Lower leg skin (tissue), 4 donors: ENCODE measurements around the gene NPAS2. TPM values are rescaled to one million over a fixed set of nuclear protein-coding genes. Genes with fewer than 3 reads are reported as not detected.

ENCODE experiments used
- DNase-seq, 2 donors: peaks; one replicate each; pipeline ENCODE4 v3.0.0-alpha.2; 2019; ENCODE audit warnings: low spot score in 2 of 2
- H3K4me3 ChIP-seq: fragments of 200-600 bp; sonication (generic); 2 replicates; pipeline ENCODE4 v1.5.1; 2017; ENCODE audit warnings: mild to moderate bottlenecking, low read depth; ENCODE audit not compliant: poor library complexity, severe bottlenecking
- CTCF ChIP-seq, 3 donors: fragments of 450-650 bp; IDR thresholded peaks; one replicate each; pipeline ENCODE4 v1.5.1; 2016; ENCODE audit warnings: antibody characterized with exemption in 3 of 3, mild to moderate bottlenecking in 3 of 3, moderate library complexity in 2 of 3
- POLR2A ChIP-seq, 2 donors: fragments of 450-650 bp; IDR thresholded peaks; one replicate each; pipeline ENCODE4 v1.6.1; 2016 to 2017; ENCODE audit warnings: antibody characterized with exemption in 2 of 2, mild to moderate bottlenecking in 1 of 2, moderate library complexity in 1 of 2
- WGBS, 2 donors: methylation state at CpG; one replicate each; pipeline ENCODE4 v1.1.5; 2018; 5-methylcytosine and 5-hydroxymethylcytosine counted together
- intact Hi-C: fragments of 100-400 bp; cut with DNase I; formaldehyde crosslinking; loops from one replicate; pipeline ENCODE4 v1.15.0; 2023; ENCODE audit warnings: low total_unique reads
- total RNA-seq, 4 donors: library from RNA; depleted of rRNA; stranded (reverse); fragments of >200 nt; gene quantifications; one replicate each; pipeline ENCODE4 v1.1.0, GENCODE V29; 2016

The NPAS2 gene
- total RNA-seq, 4 donors from 2014 or later, result 58.0 to 75.5 (median 62.1) TPM

GRCh38 chr2:100968146-100969145 is 148.5 kb downstream of the NPAS2 start:
- DNase-seq, result no peak
- intact Hi-C loops, result no loop called here
- WGBS, 2 donors, result 93 to 94% methylated on average over 28 of the region's 28 CpGs
- no peak for TF ChIP-seq POLR2A (IDR thresholded peaks at IDR 0.05)
- TF ChIP-seq CTCF (IDR thresholded peaks at IDR 0.05), result no peak
- H3K4me3 ChIP-seq, result no peak overlapping the region

- H3K4me3 ChIP-seq, result no peak overlapping the region
- intact Hi-C loops, result no loop called here
- WGBS, 2 donors, result 86 to 88% methylated on average over 7 of the region's 7 CpGs
- TF ChIP-seq POLR2A (IDR thresholded peaks at IDR 0.05), result no peak
- no peak for TF ChIP-seq CTCF (IDR thresholded peaks at IDR 0.05)
- no peak for DNase-seq
These were observed 150.1 kb downstream of the NPAS2 start for GRCh38 chr2:100969998-100970397.

GRCh38 chr2:100971221-100971620 is 151.3 kb downstream of the NPAS2 start:
- intact Hi-C loops, result no loop called here
- H3K4me3 ChIP-seq, result no peak overlapping the region
- no peak for DNase-seq
- TF ChIP-seq POLR2A (IDR thresholded peaks at IDR 0.05) (no peak), CTCF (IDR thresholded peaks at IDR 0.05) (no peak)
- WGBS, 2 donors, result 92 to 93% methylated on average over 9 of the region's 9 CpGs

GRCh38 chr2:100972452-100972851 is 152.5 kb downstream of the NPAS2 start:
- H3K4me3 ChIP-seq, result no peak overlapping the region
- TF ChIP-seq POLR2A (IDR thresholded peaks at IDR 0.05) (no peak), CTCF (IDR thresholded peaks at IDR 0.05) (no peak)
- intact Hi-C loops, result no loop called here
- WGBS, 2 donors, result 75 to 83% methylated on average over 7 of the region's 7 CpGs
- DNase-seq, result no peak

- H3K4me3 ChIP-seq, result no peak overlapping the region
- no peak for DNase-seq
- 91% methylated on average over 22 of the region's 22 CpGs for WGBS, 2 donors
- no peak for TF ChIP-seq POLR2A (IDR thresholded peaks at IDR 0.05)
- no peak for TF ChIP-seq CTCF (IDR thresholded peaks at IDR 0.05)
- intact Hi-C loops, result no loop called here
These were observed 155.0 kb downstream of the NPAS2 start for GRCh38 chr2:100974712-100975520.
